ENCODE data around the gene PRR32. TPM values are rescaled to one million over a fixed set of nuclear protein-coding genes. Genes with fewer than 3 reads are reported as not detected.

PRR32 gene
- total RNA-seq, 1 experiment from 2014 or later, result not detected

GRCh38 chrX:126855839-126856524 is 36.5 kb downstream of the PRR32 start:
- Histone ChIP-seq H3K9me2 (ENCODE audit: insufficient read depth) (no peaks in the 10 kb centered on the region), H2AFZ (ENCODE audit: low read depth, low read length, poor library complexity, severe bottlenecking) (no peak overlapping the region), H4K20me1 (ENCODE audit: insufficient read depth) (no peaks in the 10 kb centered on the region), H3K9me3 (ENCODE audit: control insufficient read depth in 1 of 2, insufficient read depth in 1 of 2, low read depth in 1 of 2, low read length in 2 of 2) (no peaks in the 10 kb centered on the region), H3K27me3 (ENCODE audit: insufficient read depth, low read length) (no peaks in the 10 kb centered on the region), H3K4me3 (replicated peaks in 1 of 2; ENCODE audit: low read depth in 1 of 2, low read length in 2 of 2) (no peak overlapping the region), H3K4me2 (ENCODE audit: low read length) (no peak overlapping the region), H3K9ac (ENCODE audit: low read length) (no peak overlapping the region), H3K36me3 (ENCODE audit: control insufficient read depth in 1 of 2, insufficient read depth in 2 of 2, low read length in 2 of 2) (no peaks in the 10 kb centered on the region), H3K4me1 (ENCODE audit: control insufficient read depth in 1 of 2, insufficient read depth in 2 of 2, low read length in 2 of 2) (no peaks in the 10 kb centered on the region), H3K27ac (ENCODE audit: low read depth, low read length) (no peak overlapping the region), H3K79me2 (ENCODE audit: insufficient read depth, low read length) (no peaks in the 10 kb centered on the region)
- intact Hi-C loops (cut with micrococcal nuclease), result no loop called here
- RAD21 ChIA-PET (ENCODE audit: low non-redundant PET in 1 of 2, low total read pairs in 2 of 2, uncharacterized antibody in 2 of 2, unreplicated experiment in 2 of 2), result no interaction called here
- BruUV-seq (replicated peaks), result no TSS peak
- no peak for ATAC-seq
- POLR2A ChIA-PET, result no interaction called here
- TF ChIP-seq CEBPB (IDR thresholded peaks at IDR 0.05; ENCODE audit: low read depth) (no peak), CBX3 (IDR thresholded peaks at IDR 0.05; ENCODE audit: low read depth) (no peak), EZH2phosphoT487 (IDR thresholded peaks at IDR 0.05; ENCODE audit: borderline replicate concordance) (no peak), ZBTB33 (IDR thresholded peaks at IDR 0.05; ENCODE audit: extremely low read depth, insufficient replicate concordance, low read length) (no peak), RAD21 (IDR thresholded peaks at IDR 0.05; ENCODE audit: low read depth) (no peak), JUND (IDR thresholded peaks at IDR 0.05) (no peak), CTCF (IDR thresholded peaks at IDR 0.05 in 2 of 3, conservative IDR thresholded peaks at IDR 0.05 in 1 of 3; ENCODE audit: borderline replicate concordance in 1 of 3, insufficient read depth in 1 of 3, low read depth in 2 of 3, low read length in 2 of 3) (no peak), SIN3A (IDR thresholded peaks at IDR 0.05; ENCODE audit: low read depth) (no peak), SRF (IDR thresholded peaks at IDR 0.05; ENCODE audit: low read depth) (no peak), TCF7L2 (IDR thresholded peaks at IDR 0.05; ENCODE audit: borderline replicate concordance, extremely low read depth, insufficient read depth, insufficient read length) (no peak), POLR2A (IDR thresholded peaks at IDR 0.05; ENCODE audit: borderline replicate concordance, extremely low read depth, insufficient read depth, insufficient read length) (no peak), ZNF274 (IDR thresholded peaks at IDR 0.05; ENCODE audit: low read depth, low read length) (no peak), SP1 (IDR thresholded peaks at IDR 0.05; ENCODE audit: low read depth) (no peak)
- CTCF ChIA-PET, result no interaction called here
- no peak for DNase-seq (ENCODE audit: low read depth, low spot score)
